Measurements from ENCODE around the gene CCNB1. TPM values are rescaled to one million over a fixed set of nuclear protein-coding genes. Genes with fewer than 3 reads are reported as not detected.
"Not testable (repeated sequence)": the region's sequence is repeated elsewhere in the genome, so short reads cannot be mapped to it uniquely, and the experiment has no call there.

Gene CCNB1
- total and polyA plus RNA-seq, 8 donors: 6.2 to 34.4 (median 14.4) TPM; not detected in 1

GRCh38 chr5:69138766-69139165 is 28.2 kb upstream of the CCNB1 start:
- TF ChIP-seq POLR2A (IDR thresholded peaks at IDR 0.05) (no peak), POLR2AphosphoS5 (IDR thresholded peaks at IDR 0.05) (no peak), EP300 (IDR thresholded peaks at IDR 0.05) (no peak), CTCF (IDR thresholded peaks at IDR 0.05) (no peak)
- no peaks in the 10 kb centered on the region for H3K4me1 ChIP-seq
- peaks cover 0 to 8% (median 7%) of the 10 kb centered on the region in 4 donors for H3K36me3 ChIP-seq
- intact Hi-C loops (cut with DNase I; ENCODE audit: low total_unique reads): no loop called here
- H3K9me3 ChIP-seq: peaks cover 0 to 11% (median 4%) of the 10 kb centered on the region in 4 donors
- no peak overlapping the region for H3K27ac ChIP-seq
- H3K4me3 ChIP-seq: no peak overlapping the region
- DNase-seq: no peak
- no peaks in the 10 kb centered on the region for H3K27me3 ChIP-seq
- 65 to 84% (median 76%) methylated on average over 1 of the region's 1 CpG for WGBS, 5 donors

- H3K36me3 ChIP-seq; H3K27me3 ChIP-seq; H3K27ac ChIP-seq; DNase-seq; H3K4me1 ChIP-seq; intact Hi-C loops (cut with DNase I; ENCODE audit: low total_unique reads); H3K4me3 ChIP-seq: not testable (repeated sequence)
- peaks cover 0 to 11% (median 4%) of the 10 kb centered on the region in 4 donors for H3K9me3 ChIP-seq
- WGBS, 5 donors: 93 to 97% (median 95%) methylated on average over 3 to 4 of the region's 4 CpGs
These were observed 26.7 kb upstream of the CCNB1 start for GRCh38 chr5:69140239-69140638.

DNA sequence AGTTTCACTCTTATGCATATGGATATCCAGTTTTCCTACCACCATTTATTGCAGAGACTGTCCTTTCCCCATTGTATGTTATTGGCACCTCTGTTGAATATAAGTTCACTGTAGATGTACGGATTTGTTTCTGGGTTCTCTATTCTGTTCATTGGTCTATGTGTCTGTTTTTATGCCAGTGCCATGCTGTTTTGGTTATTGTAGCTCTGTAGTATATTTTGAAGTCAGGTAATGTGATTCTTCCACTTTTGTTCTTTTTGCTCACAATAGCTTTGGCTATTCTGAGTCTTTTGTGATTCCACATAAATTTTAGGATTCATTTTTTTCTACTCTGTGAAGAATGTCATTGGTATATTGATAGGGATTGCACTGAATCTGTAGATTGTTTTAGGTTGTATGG is 26.1 kb upstream of the CCNB1 start:
- WGBS, 5 donors: 76 to 96% (median 83%) methylated on average over 1 of the region's 1 CpG
- no peak for TF ChIP-seq CTCF (IDR thresholded peaks at IDR 0.05)
- TF ChIP-seq POLR2AphosphoS5 (IDR thresholded peaks at IDR 0.05): no peak
- TF ChIP-seq EP300 (IDR thresholded peaks at IDR 0.05): no peak
- no peak for TF ChIP-seq POLR2A (IDR thresholded peaks at IDR 0.05)
- no peaks in the 10 kb centered on the region for H3K27me3 ChIP-seq
- H3K27ac ChIP-seq: no peak overlapping the region
- intact Hi-C loops (cut with DNase I; ENCODE audit: low total_unique reads): no loop called here
- H3K4me3 ChIP-seq: no peak overlapping the region
- H3K36me3 ChIP-seq: no peaks in the 10 kb centered on the region
- peaks cover 0 to 11% (median 4%) of the 10 kb centered on the region in 4 donors for H3K9me3 ChIP-seq
- no peaks in the 10 kb centered on the region for H3K4me1 ChIP-seq
- no peak for DNase-seq

- intact Hi-C loops (cut with DNase I; ENCODE audit: low total_unique reads); H3K9me3 ChIP-seq; H3K36me3 ChIP-seq; H3K27ac ChIP-seq; H3K27me3 ChIP-seq; H3K4me3 ChIP-seq; H3K4me1 ChIP-seq; DNase-seq: not testable (repeated sequence)
- WGBS, 5 donors: 94 to 98% (median 95%) methylated on average over 7 of the region's 7 CpGs
These were observed 18.4 kb upstream of the CCNB1 start for GRCh38 chr5:69148576-69148975.

- Histone ChIP-seq H3K9me3 (no peaks in the 10 kb centered on the region), H3K4me1 (no peaks in the 10 kb centered on the region), H3K27me3 (no peaks in the 10 kb centered on the region), H3K4me3 (no peak overlapping the region), H3K27ac (no peak overlapping the region), H3K36me3 (no peaks in the 10 kb centered on the region)
- intact Hi-C loops (cut with DNase I; ENCODE audit: low total_unique reads): no loop called here
- no peak for DNase-seq
- WGBS, 5 donors: 68 to 85% (median 71%) methylated on average over 2 of the region's 2 CpGs
- TF ChIP-seq POLR2AphosphoS5 (IDR thresholded peaks at IDR 0.05) (no peak), CTCF (IDR thresholded peaks at IDR 0.05) (no peak), POLR2A (IDR thresholded peaks at IDR 0.05) (no peak)
These were observed 17.8 kb upstream of the CCNB1 start for GRCh38 chr5:69148981-69149675.

Measured in stomach (tissue), 9 donors.